HG02981 (cell line): Measurements from ENCODE around the gene STAU1.
"Not testable (repeated sequence)": the region's sequence is repeated elsewhere in the genome, so short reads cannot be mapped to it uniquely, and the experiment has no call there.

ENCODE experiments used
- ATAC-seq: cut with Tn5 transposase; IDR thresholded peaks from one replicate; pipeline ENCODE4 v1.9.1; 2021; ENCODE audit warnings: mild to moderate bottlenecking, moderate library complexity; ENCODE audit not compliant: unreplicated experiment

STAU1 gene

GRCh38 chr20:49187851-49188641, at the start of gene STAU1:
STAU1 (minus strand) TSS chr20:49188334; CDS start chr20:49166201, 22,133 bp downstream.
- ATAC-seq: peak; percentile 90

- no peak for ATAC-seq
Observed at GRCh38 chr20:49237531-49237930, 49.4 kb upstream of the STAU1 start.

GRCh38 chr20:49236301-49236700, 48.2 kb upstream of the STAU1 start:
- ATAC-seq: no peak

GRCh38 chr20:49234831-49235230, 46.7 kb upstream of the STAU1 start:
- no peak for ATAC-seq

- no peak for ATAC-seq
Observed at GRCh38 chr20:49233226-49233625, 45.1 kb upstream of the STAU1 start.

DNA sequence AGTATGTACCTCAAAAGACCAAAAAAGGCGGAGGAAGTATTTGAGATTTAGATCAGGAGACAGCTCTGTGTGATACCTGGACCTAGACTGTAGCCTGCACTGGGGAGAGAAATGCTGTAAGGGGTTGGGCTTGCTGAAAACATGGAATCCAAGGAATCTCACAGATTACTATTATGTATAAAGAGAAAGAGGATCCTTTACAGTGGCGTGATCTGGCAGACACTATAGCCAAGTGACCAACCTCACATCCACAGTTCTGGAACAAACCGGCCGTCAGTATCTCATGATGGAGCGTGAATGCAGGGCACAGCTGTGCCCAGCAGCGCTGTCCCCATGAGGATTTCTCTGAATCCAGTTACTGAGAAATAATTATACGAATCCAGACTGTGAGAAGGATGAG, 43.3 kb upstream of the STAU1 start:
- no peak for ATAC-seq

GRCh38 chr20:49230561-49231133, 42.5 kb upstream of the STAU1 start:
- no peak for ATAC-seq

DNA sequence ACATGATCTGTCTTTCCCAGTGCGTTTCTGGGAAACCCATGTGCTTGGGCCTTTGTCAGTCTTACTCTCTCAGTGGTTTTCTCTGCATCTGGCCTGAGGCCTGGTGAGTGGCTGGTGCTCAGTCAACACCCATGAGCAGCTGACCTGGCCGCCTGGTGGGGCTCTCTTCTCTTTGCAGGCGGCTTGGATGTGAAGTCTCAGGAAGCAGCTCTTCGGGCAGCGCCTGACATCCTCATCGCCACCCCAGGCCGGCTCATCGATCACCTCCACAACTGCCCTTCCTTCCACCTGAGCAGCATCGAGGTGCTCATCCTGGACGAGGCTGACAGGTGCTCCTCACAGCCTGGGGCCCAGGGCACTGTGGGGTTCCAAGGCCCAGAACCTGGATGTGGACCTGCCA, 41.9 kb upstream of the STAU1 start:
- no peak for ATAC-seq

- ATAC-seq: no peak
Observed at GRCh38 chr20:49229381-49229780, 41.2 kb upstream of the STAU1 start.

DNA sequence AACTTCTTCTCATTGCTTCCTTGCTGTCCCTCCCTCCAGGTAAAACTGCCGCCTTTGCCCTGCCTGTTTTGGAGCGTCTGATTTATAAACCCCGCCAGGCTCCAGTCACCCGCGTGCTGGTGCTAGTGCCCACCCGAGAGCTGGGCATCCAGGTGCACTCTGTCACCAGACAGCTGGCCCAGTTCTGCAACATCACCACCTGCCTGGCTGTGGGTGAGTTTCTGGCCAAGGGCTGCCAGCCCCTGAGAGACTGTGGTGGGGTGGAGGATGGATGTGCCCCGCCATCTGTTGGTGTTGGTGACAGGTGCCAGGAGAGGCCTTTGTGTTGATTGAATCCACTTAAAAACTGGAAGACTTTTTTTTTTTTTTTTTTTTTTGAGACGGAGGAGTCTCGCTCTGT, 40.5 kb upstream of the STAU1 start:
- ATAC-seq: no peak

DNA sequence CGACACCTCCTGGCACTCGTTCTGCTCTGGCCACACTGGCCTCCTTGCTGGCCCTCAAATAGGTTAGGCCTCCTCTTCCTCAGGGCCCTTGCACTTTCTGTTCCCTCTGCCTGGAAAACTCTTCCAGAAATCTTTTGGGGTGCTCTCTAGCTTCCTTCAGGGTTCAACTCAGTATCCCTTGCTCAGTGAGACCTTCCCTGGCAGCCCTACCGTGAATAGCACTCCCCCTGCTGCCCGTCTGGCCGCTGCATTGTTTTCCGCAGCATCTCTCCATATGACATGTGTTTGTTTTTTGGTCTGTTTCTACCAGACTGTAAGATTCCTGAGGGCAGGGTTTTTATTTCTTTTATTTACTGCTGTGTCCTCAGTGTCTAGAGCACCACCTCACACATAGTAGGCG, 37.8 kb upstream of the STAU1 start:
- no peak for ATAC-seq

- no peak for ATAC-seq
Observed at GRCh38 chr20:49219924-49220831, 32.0 kb upstream of the STAU1 start.

GRCh38 chr20:49219091-49219923, 31.2 kb upstream of the STAU1 start, which contains the start of gene DDX27:
DDX27 (plus strand) TSS chr20:49219416; CDS start chr20:49219449, 33 bp downstream.
- peak; percentile 88 for ATAC-seq

DNA sequence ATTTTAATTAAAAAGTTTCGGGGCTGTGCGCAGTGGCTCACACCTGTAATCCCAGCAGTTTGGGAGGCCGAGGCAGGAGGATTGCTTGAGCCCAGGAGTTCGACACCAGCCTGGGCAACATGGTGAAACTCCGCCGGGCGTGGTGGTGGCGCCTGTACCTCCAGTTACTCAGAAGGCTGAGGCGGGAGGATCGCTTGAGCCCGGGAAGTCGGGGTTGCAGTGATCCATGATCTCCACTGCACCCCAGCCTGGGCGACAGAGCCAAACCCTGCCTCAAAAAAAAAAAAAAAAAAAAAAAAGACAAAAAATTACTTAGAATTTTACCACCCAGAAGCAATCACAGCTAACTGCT, 30.6 kb upstream of the STAU1 start:
- ATAC-seq: not testable (repeated sequence)

- ATAC-seq: no peak
Observed at GRCh38 chr20:49216991-49217578, 29.0 kb upstream of the STAU1 start.

DNA sequence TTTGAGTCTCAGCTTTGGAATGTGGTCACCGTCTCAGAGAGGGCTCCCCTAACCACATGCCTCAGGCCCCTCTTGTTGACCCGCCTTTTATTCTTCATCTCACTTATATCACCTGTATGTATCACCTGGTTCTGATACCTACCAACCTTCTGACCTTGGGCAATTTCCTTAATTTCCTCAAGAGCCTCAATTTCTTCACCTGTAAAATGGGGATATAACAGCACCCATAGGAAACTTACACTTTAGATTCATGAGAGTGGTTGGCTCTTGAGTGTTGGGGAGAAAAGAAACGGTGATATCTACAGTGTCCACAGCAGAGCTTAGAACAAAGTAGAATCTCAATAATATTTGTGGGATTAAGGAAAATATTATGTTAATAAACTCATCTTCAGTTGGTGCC, 27.1 kb upstream of the STAU1 start:
- ATAC-seq: no peak

DNA sequence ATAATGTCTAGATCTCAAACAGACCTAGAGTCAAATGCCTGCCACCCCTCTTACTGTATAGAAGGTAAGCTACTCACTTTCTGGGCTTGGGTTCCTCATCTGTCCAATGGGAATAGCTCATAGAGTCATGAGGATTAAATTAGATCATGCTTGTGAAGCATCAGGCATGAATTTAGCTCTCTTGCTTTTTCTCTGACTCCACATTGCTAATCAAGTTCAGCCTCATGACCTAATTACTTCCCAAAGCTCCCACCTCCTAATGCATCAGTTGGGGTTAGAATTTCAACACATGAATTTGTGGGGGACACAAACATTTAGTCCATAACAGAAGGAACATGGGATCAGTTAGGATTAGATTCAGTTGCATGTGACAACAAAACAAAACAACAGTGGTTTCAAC, 26.4 kb upstream of the STAU1 start:
- no peak for ATAC-seq

DNA sequence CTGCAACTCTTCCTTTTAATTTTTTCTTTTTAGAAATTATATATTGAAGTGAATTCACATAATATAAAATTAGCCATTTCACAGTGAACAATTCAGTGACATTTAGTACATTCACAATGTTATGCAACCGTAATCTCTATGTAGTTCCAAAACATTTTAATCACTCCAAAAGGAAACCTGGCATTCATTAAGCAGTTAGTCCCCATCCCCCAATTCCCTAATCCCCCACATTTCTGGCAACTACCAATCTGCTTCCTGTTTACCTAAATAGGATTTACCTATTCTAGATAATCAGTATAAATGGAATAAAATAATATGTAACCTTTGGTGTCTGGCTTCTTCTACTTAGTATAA, 22.6 kb upstream of the STAU1 start:
- no peak for ATAC-seq

DNA sequence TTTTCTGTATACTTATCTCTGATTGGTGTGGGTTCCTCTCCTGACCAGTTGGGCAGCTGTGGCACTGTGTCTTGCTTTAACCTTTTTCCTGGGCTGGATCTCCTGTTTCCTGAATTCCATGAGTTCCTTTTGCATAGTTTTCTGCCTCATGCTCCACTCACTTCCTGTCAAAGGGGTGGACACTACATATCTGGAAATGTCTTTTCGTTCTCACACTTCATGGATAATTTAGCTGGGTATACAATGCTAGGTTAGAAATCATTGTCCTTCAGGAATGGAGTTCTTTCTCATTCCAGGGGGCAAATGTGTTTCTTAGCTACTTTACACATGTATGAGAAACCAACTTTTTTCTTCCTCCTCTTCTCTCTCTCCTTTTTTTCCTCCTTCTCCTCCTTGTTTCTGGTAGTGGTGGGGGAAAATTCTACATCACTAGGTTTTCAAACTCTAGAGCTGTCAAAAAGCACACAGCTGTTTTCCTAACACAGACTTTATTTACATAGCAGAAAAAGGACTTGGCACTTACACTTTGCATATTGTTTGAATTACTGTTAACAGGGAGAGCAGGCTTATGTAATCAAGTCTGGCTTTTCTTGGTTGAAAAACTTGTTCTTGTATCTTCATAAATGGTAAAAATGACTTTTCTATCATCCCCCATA, 22.1 kb upstream of the STAU1 start:
- no peak for ATAC-seq

GRCh38 chr20:49207076-49207475, 18.9 kb upstream of the STAU1 start:
- ATAC-seq: no peak
